Measurements from ENCODE around the gene MAEA. TPM values are rescaled to one million over a fixed set of nuclear protein-coding genes. Genes with fewer than 3 reads are reported as not detected.
A peak's percentile ranks its signal among the peaks of the same experiment; 100 is the strongest.
"Not testable (repeated sequence)": the region's sequence is repeated elsewhere in the genome, so short reads cannot be mapped to it uniquely, and the experiment has no call there.

MAEA gene
- total RNA-seq, 1 donor from 2014 or later = 33.3 TPM

- DNase-seq (ENCODE audit: low spot score) = no peak
- peak; percentile 26 for ATAC-seq
These were observed 43.6 kb downstream of the MAEA start for GRCh38 chr4:1333256-1333655.

DNA sequence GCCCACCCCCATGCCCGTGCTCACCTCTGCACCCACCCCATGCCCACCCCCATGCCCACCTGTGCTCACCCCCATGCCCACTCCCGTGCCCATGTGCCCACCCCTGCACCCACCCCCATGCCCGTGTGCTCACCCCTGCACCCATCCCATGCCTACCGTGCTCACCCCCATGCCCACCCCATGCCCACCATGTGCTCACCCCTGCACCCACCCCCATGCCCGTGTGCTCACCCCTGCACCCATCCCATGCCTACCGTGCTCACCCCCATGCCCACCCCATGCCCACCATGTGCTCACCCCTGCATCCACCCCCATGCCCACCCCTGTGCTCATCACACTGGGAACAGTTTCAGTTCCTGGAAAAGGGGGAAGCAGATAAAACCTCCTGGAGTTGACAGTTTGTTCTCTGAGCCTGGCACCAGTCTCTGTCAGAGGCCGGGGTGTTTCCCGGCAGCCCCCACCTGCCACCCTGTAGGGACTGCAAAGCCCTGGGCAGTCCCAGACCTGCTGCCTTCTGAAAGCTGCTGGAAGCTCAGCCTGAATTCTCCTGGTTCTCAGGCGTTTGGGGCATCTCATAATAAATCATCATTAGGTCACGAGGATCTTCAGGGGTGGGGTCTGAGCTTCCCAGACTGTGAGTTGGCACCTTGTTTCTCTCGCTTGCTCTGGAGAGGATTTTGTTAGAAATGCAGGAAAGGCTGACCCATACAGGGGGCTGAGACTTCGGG, 44.3 kb downstream of the MAEA start:
- not testable (repeated sequence) for DNase-seq (ENCODE audit: low spot score); ATAC-seq

DNA sequence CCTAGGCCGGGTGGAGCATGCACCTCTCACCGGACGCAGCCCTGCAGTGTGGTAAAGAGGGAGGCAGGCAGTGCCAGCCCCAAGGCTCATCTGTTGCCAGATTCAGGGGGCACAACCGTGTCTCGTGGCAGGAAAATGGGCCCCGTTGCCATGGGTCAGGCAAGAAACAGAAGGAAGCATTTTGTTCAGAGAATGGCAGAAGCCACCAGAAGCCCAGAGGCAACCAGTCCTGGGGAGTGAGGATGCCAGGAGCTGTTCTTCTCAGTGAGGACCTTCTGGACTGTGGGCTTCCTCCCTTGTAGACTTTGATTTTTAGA, 44.8 kb downstream of the MAEA start:
- DNase-seq (ENCODE audit: low spot score) (no peak), ATAC-seq (no peak)

DNA sequence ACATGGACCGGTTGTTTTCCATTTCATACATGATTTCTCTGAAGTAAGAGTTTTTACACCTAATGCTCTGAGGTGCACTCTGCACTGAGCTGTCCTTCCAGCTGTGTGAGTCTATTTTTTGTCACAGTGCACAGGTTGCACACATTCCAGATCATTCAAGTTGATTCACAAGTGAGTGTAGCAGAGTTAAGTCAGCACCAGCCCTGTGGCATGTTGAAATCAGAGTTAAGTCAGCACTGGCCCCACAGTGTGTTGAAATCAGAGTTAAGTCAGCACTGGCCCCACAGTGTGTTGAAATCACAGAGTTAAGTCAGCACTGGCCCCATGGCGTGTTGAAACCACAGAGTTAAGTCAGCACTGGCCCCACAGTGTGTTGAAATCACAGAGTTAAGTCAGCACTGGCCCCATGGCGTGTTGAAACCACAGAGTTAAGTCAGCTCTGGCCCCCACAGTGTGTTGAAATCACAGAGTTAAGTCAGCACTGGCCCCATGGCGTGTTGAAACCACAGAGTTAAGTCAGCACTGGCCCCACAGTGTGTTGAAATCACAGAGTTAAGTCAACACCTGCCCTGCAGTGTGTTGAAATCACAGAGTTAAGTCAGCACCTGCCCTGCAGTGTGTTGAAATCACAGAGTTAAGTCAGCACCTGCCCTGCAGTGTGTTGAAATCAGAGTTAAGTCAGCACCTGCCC, 45.6 kb downstream of the MAEA start:
- not testable (repeated sequence) for DNase-seq (ENCODE audit: low spot score); ATAC-seq

- DNase-seq (ENCODE audit: low spot score) (no peak), ATAC-seq (no peak)
These were observed 46.4 kb downstream of the MAEA start for GRCh38 chr4:1336088-1336491.

GRCh38 chr4:1337376-1337831, 47.7 kb downstream of the MAEA start:
- no peak for DNase-seq (ENCODE audit: low spot score)
- no peak for ATAC-seq

- ATAC-seq = no peak
- no peak for DNase-seq (ENCODE audit: low spot score)
These were observed 48.5 kb downstream of the MAEA start for GRCh38 chr4:1337951-1338751.

- ATAC-seq (no peak), DNase-seq (ENCODE audit: low spot score) (no peak)
These were observed 49.2 kb downstream of the MAEA start for GRCh38 chr4:1338752-1339414.

- DNase-seq (ENCODE audit: low spot score) (no peak), ATAC-seq (no peak)
These were observed 49.8 kb downstream of the MAEA start for GRCh38 chr4:1339489-1339888.

- ATAC-seq (no peak), DNase-seq (ENCODE audit: low spot score) (no peak)
These were observed 50.6 kb downstream of the MAEA start for GRCh38 chr4:1340181-1340747.

GRCh38 chr4:1340861-1341260, 51.2 kb downstream of the MAEA start:
- no peak for DNase-seq (ENCODE audit: low spot score)
- no peak for ATAC-seq

DNA sequence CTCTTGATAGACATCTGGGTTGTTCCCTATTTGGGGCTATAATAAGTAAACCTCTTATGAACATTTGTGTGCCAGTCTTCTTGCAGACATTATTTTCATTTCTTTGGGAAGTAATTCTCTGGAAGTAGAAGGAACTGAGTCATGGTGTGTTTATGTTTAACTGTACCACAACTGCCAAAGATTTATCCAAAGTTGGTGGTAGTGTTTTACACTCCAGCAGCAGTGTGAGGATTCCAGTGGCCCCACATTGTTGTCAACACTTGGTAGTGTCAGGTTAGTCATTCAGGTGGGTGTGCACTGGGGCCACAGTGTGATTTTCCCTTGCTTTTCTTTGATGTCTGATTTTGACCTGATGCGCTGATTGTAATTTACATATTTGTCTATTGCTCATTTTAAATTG, 52.3 kb downstream of the MAEA start:
- DNase-seq (ENCODE audit: low spot score) = no peak
- ATAC-seq = no peak

DNA sequence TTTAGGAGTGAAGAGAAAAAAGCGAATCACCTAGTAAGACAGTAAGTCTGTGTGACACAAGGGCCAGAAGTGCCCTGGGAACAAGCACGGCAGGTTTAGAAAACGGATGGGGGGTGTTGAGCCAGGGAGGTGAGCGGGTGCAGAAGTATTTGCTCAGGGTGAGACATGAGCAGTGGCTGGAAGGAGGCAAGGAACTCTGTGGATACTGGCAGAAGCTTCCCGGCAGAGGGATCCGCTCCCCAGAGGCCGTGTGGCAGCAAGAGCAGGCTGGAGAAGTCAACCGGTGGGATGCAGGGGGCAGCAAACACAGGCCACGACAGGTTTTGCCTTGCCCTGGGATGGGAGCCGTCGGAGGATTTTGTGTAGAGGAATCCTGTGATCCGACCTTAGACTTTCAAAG, 55.0 kb downstream of the MAEA start:
- DNase-seq (ENCODE audit: low spot score) = no peak
- no peak for ATAC-seq

GRCh38 chr4:1345903-1346780, 56.5 kb downstream of the MAEA start:
- no peak for DNase-seq (ENCODE audit: low spot score)

DNA sequence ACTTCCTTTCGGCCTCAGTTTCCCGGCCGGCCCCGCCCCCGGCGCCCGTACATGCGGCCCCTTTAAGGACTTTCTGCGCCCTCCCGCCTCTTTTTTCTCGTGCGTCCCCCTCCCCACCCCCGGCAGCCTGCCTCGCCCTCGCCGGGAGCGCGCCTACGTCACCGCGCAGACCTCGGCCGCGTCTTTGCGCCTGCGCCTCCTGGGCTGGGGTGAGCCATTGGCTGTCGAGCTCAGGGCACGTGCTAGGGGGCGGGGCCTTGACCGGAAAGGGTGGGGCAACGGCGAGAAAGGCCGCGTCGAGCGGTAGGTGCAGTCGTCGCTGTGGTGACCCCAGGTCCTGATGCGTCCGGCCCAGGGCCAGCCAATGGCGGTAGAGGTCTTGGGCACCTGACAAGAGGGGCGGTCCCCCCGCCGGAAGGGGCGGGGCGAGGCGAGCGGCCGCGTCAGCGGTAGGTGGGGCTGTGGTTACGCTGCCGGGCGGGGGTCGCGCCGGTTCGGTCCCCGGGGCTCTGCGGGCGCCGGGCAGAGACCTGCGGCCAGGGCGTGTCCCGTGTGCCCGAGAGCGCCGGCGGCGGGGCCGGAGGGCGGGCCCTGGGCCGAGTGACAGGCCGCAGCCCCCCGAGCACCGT, 57.2 kb downstream of the MAEA start, which contains the start of gene UVSSA:
Gene UVSSA (plus strand): TSS at position 428 of the 629 bp plus-strand sequence. CDS start 884 bp downstream, outside the sequence.
- peak; percentile 100 for DNase-seq (ENCODE audit: low spot score)

More at GRCh38 chr4:1345903-1346780, 56.5 kb downstream of the MAEA start:
- peak; percentile 8 for ATAC-seq

DNA sequence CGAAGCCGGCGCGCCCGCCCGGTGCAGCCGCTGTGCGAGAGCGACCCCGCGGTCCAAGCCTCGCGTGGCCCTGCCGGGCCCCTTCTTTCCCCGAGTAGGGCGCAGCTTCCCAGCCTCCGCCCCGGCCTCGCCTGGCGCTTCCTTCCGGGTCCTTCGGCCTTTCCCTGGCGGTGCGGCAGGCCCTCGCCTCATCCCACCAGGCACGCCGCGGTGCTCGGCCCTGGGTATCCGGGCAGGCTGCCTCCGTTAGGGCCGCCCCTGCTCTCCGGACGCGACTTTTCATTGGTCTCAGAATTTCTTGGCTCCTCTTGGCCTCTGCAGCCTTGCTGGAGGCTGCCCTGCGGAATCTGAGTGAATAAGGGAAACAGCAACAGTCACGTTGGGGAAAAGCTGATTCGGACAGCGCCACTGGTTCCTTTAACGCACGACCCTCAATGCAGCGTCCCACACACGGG, 57.7 kb downstream of the MAEA start:
- ATAC-seq = peak; percentile 43
- peak; percentile 75 for DNase-seq (ENCODE audit: low spot score)

More for the DNA sequence above, 57.2 kb downstream of the MAEA start, which contains the start of gene UVSSA:
- ATAC-seq = peak; percentile 86

GRCh38 chr4:1348014-1348513, 58.4 kb downstream of the MAEA start:
- DNase-seq (ENCODE audit: low spot score) (no peak), ATAC-seq (no peak)

DNA sequence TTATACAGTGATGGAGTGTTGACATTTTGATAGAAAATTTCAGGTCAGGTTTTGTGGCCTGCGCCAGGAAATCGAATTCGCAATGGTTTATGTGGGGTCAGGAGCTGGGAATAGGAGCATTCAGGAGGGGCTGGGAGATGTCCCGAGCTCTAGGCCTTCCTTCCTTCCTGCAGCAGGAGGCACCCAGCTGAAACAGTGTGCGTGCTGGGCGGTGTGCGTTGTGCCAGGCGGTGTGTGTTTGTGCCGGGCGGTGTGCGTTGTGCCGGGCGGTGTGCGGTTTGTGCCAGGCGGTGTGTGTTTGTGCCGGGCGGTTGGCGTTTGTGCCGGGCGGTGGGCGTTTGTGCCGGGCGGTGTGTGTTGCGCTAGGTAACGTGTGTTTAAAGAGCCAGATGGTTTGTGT, 59.1 kb downstream of the MAEA start:
- ATAC-seq = no peak
- no peak for DNase-seq (ENCODE audit: low spot score)

Data from left lobe of liver (tissue), 2 donors.